Breast epithelium (tissue), 3 donors: ENCODE data around the gene ESPN.

Source experiments
- CTCF ChIP-seq, 3 donors: fragments of 450-650 bp; IDR thresholded peaks; one replicate each; pipeline ENCODE4 v1.5.1; 2016 to 2017; ENCODE audit warnings: antibody characterized with exemption in 3 of 3, mild to moderate bottlenecking in 3 of 3, moderate library complexity in 3 of 3
- POLR2AphosphoS5 ChIP-seq, 3 donors: sonication (generic); formaldehyde crosslinking; IDR thresholded peaks; one replicate each; pipeline ENCODE4 v1.6.1; 2017; ENCODE audit warnings: antibody characterized with exemption in 3 of 3

GRCh38 chr1:6389971-6390370 is 34.6 kb upstream of the ESPN start:
- TF ChIP-seq POLR2AphosphoS5 (IDR thresholded peaks at IDR 0.05) (no peak), CTCF (IDR thresholded peaks at IDR 0.05) (no peak)
